Activated CD4-positive, alpha-beta T cell treated with anti-CD3 and anti-CD28 coated beads for 36 hours (primary cell): ENCODE data around the gene SNCAIP. TPM values are rescaled to one million over a fixed set of nuclear protein-coding genes. Genes with fewer than 3 reads are reported as not detected.

Experiments
- ATAC-seq: fragments of 200-7000 bp; cut with Tn5 transposase; one replicate; pipeline ENCODE4 v1.10.0; 2021; ENCODE audit warnings: mild to moderate bottlenecking, moderate library complexity
- CTCF ChIA-PET: fragments of 350-600 bp; sonication (Branson Sonifier 250); formaldehyde crosslinking; loops from one replicate; lab custom pipeline; 2021; ENCODE audit warnings: antibody characterized with exemption; lab: Charles Lee
- POLR2A ChIA-PET: fragments of 350-600 bp; sonication (Branson Sonifier 250); formaldehyde crosslinking; loops from one replicate; lab custom pipeline; 2021; ENCODE audit warnings: antibody characterized with exemption, inconsistent platforms; lab: Charles Lee
- DNase-seq: peaks from one replicate; pipeline ENCODE4 v3.0.0-alpha.2; 2020
- H3K27ac Mint-ChIP-seq: one replicate; pipeline ENCODE4 v1.8.0; 2021; ENCODE audit warnings: mixed read lengths
- H3K27me3 Mint-ChIP-seq: one replicate; pipeline ENCODE4 v1.8.0; 2021; ENCODE audit warnings: mixed read lengths
- H3K36me3 Mint-ChIP-seq: one replicate; pipeline ENCODE4 v1.8.0; 2021; ENCODE audit warnings: low read depth, mixed read lengths
- H3K4me1 Mint-ChIP-seq: one replicate; pipeline ENCODE4 v1.8.0; 2021; ENCODE audit warnings: mixed read lengths
- H3K4me3 Mint-ChIP-seq: one replicate; pipeline ENCODE4 v1.8.0; 2021; ENCODE audit warnings: mild to moderate bottlenecking, moderate library complexity, mixed read lengths
- H3K9me3 Mint-ChIP-seq: one replicate; pipeline ENCODE4 v1.8.0; 2021; ENCODE audit warnings: low read depth, mixed read lengths
- intact Hi-C, 2 experiments: fragments of 100-400 bp; cut with DNase I in 1 of 2; cut with micrococcal nuclease in 1 of 2; formaldehyde crosslinking; loops; one replicate each; pipeline versions ENCODE4 v1.14.2 to v1.15.1; 2022 to 2024; cut with DNase I, micrococcal nuclease
- total RNA-seq, 2 experiments: library from RNA; stranded (reverse); gene quantifications; one replicate each; pipeline ENCODE4 v1.2.3, GENCODE V29; 2021

SNCAIP gene
- total RNA-seq, 2 experiments from 2014 or later, result not detected

DNA sequence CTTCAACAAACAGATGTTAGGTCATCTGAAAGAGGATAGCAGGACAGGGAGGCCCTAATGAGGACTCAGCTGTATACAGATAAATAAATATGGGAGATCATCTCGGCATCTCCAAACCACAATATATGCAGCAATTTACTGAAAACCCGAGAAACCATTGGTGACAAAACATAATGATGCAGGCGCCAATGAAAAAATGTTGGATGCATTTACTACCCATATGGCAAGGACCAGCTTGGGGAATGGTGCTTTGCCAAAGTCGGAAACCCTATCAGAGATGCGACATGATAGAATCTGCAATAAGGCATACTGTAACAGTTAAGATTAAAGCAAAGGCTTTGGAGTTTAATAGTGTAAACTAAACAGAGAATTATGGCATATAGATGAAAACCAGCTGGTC lies 92.0 kb downstream of the SNCAIP start:
- H3K36me3 Mint-ChIP-seq, result no peaks in the 10 kb centered on the region
- CTCF ChIA-PET, result interaction anchor here (1.2 kb wide), 1 partner anchor 12 kb away, joined by 5 read pairs; no protein-coding TSS in a partner anchor
- no peak overlapping the region for H3K27ac Mint-ChIP-seq
- POLR2A ChIA-PET, result no interaction called here
- no peak for ATAC-seq
- H3K27me3 Mint-ChIP-seq, result peaks cover 3% of the 10 kb centered on the region
- H3K9me3 Mint-ChIP-seq, result no peaks in the 10 kb centered on the region
- H3K4me1 Mint-ChIP-seq, result no peaks in the 10 kb centered on the region
- no peak overlapping the region for H3K4me3 Mint-ChIP-seq
- intact Hi-C loops, result no loop called here
- DNase-seq, result no peak

GRCh38 chr5:122404653-122405362 lies 92.8 kb downstream of the SNCAIP start:
- no peak overlapping the region for H3K4me3 Mint-ChIP-seq
- H3K27ac Mint-ChIP-seq, result no peak overlapping the region
- DNase-seq (no peak), ATAC-seq (no peak)
- CTCF ChIA-PET, result interaction anchor here (1.2 kb wide), 1 partner anchor 12 kb away, joined by 5 read pairs; no protein-coding TSS in a partner anchor
- POLR2A ChIA-PET, result no interaction called here
- no peaks in the 10 kb centered on the region for H3K4me1 Mint-ChIP-seq
- no peaks in the 10 kb centered on the region for H3K36me3 Mint-ChIP-seq
- intact Hi-C loops, result no loop called here
- peaks cover 3% of the 10 kb centered on the region for H3K27me3 Mint-ChIP-seq
- H3K9me3 Mint-ChIP-seq, result no peaks in the 10 kb centered on the region

DNA sequence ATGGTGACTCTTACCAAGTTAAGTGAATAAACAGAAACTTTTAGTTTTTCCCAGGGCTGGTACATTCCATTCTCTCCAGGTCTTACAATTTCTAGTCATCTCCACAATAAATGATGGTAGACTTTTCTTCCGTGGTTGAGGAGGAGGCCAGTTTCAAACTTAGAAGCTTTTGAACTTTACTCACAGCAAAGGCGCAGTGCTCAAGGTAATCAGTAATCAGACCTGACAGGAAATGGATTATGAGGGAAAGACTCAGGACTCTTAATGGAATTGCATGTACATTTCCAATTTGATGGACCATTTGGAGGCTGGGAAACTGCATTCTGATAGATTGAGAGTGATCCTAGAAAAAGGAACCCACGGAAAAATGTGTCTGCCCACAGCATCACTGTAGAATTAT lies 93.7 kb downstream of the SNCAIP start:
- ChIA-PET POLR2A (no interaction called here), CTCF (interaction anchor here (0.6 kb wide), 1 partner anchor 210 kb away, joined by 3 read pairs; no protein-coding TSS in a partner anchor)
- Mint-ChIP-seq H3K27ac (no peak overlapping the region), H3K4me3 (no peak overlapping the region), H3K36me3 (no peaks in the 10 kb centered on the region), H3K27me3 (no peaks in the 10 kb centered on the region), H3K4me1 (no peaks in the 10 kb centered on the region), H3K9me3 (no peaks in the 10 kb centered on the region)
- DNase-seq (no peak), ATAC-seq (no peak)
- intact Hi-C loops, result no loop called here

DNA sequence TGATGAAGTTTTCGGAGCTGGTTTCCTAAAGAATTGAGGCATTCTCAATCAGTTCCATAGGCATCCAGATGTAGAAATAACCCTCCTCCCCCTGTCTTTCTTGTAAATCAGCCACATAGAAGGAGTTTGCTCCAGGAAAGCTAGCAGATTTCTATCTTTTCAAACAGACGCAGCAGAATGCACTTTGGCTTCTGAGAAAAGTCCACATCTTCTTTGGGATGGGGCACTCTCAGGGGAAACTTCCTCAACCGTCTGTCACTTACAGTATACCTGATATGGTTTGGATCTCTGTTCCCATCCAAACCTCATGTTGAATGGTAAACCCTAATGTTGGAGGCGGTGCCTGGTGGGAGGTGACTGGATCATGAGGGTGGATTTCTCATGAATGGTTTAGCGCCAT lies 94.1 kb downstream of the SNCAIP start:
- intact Hi-C loops, result no loop called here
- Mint-ChIP-seq H3K9me3 (no peaks in the 10 kb centered on the region), H3K27ac (no peak overlapping the region), H3K4me1 (no peaks in the 10 kb centered on the region), H3K4me3 (no peak overlapping the region), H3K36me3 (no peaks in the 10 kb centered on the region), H3K27me3 (no peaks in the 10 kb centered on the region)
- CTCF ChIA-PET, result no interaction called here
- ATAC-seq (no peak), DNase-seq (no peak)
- POLR2A ChIA-PET, result no interaction called here

GRCh38 chr5:122408592-122409224 lies 96.7 kb downstream of the SNCAIP start:
- H3K4me3 Mint-ChIP-seq, result no peak overlapping the region
- no peaks in the 10 kb centered on the region for H3K9me3 Mint-ChIP-seq
- peaks cover 9% of the 10 kb centered on the region for H3K27me3 Mint-ChIP-seq
- ChIA-PET POLR2A (no interaction called here), CTCF (no interaction called here)
- no peaks in the 10 kb centered on the region for H3K36me3 Mint-ChIP-seq
- DNase-seq (no peak), ATAC-seq (no peak)
- H3K27ac Mint-ChIP-seq, result no peak overlapping the region
- intact Hi-C loops, result no loop called here
- no peaks in the 10 kb centered on the region for H3K4me1 Mint-ChIP-seq

GRCh38 chr5:122412966-122413365 lies 100.9 kb downstream of the SNCAIP start:
- Mint-ChIP-seq H3K27ac (no peak overlapping the region), H3K27me3 (peaks cover 17% of the 10 kb centered on the region), H3K36me3 (no peaks in the 10 kb centered on the region), H3K9me3 (no peaks in the 10 kb centered on the region), H3K4me1 (no peaks in the 10 kb centered on the region), H3K4me3 (no peak overlapping the region)
- ChIA-PET CTCF (no interaction called here), POLR2A (no interaction called here)
- ATAC-seq (no peak), DNase-seq (no peak)
- intact Hi-C loops, result no loop called here

GRCh38 chr5:122413722-122414121 lies 101.7 kb downstream of the SNCAIP start:
- POLR2A ChIA-PET, result no interaction called here
- intact Hi-C loops, result loop anchor here in 1 of 2 experiments (2.0 kb wide), 1 partner anchor 221 kb away; no protein-coding TSS in a partner anchor
- H3K4me1 Mint-ChIP-seq, result no peaks in the 10 kb centered on the region

DNA sequence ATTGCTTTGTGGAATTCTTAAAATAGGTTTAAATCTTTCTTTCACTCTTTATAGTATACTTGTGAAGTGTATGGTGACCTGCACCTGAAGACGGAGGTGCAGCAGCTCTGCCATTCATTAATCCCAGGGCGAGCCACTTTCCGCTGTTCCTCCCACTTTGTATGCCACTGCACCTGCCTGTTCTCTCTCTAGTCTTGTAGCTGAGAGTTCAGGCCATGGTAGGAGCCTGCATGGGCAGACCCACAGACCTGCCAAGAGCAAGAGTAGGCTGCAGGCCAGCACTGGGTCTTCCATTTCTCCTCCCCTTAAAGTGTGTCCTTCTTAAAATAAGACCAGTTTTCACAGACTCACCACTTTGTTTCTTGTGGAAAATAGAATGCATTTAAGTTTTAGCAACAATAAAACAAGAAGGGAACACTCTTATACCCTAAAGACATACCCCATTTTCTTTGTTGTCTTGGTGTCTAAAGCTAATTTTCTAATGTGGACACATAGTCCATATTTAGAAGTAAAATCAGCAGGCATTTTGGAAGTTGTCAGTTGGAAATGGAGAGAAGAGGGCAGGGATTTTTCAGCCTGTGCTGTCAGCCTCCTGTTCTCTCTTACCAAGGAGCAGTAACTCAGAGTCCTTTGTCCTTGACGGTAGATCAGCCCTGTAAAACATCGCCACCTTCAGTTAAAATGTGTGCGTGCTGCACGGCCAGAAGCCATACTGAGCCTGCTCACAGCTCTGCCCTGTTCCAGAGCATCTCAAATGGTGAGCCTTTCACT lies 103.2 kb downstream of the SNCAIP start:
- H3K36me3 Mint-ChIP-seq, result no peaks in the 10 kb centered on the region
- intact Hi-C loops, result loop anchor here (2.0 to 5.0 kb wide), 3 partner anchors 118 to 223 kb away; no protein-coding TSS in a partner anchor
- H3K4me3 Mint-ChIP-seq, result no peak overlapping the region
- peak; percentile 57 for ATAC-seq
- peak; percentile 26 for DNase-seq
- no peaks in the 10 kb centered on the region for H3K4me1 Mint-ChIP-seq
- H3K9me3 Mint-ChIP-seq, result no peaks in the 10 kb centered on the region
- POLR2A ChIA-PET, result no interaction called here
- CTCF ChIA-PET, result interaction anchor here (1.3 to 1.7 kb wide), 2 partner anchors 11 to 219 kb away, joined by 3 to 5 read pairs; no protein-coding TSS in a partner anchor
- H3K27me3 Mint-ChIP-seq, result peaks cover 22% of the 10 kb centered on the region
- no peak overlapping the region for H3K27ac Mint-ChIP-seq

More at GRCh38 chr5:122413722-122414121, 101.7 kb downstream of the SNCAIP start:
- H3K4me3 Mint-ChIP-seq, result no peak overlapping the region
- H3K36me3 Mint-ChIP-seq, result no peaks in the 10 kb centered on the region
- peaks cover 18% of the 10 kb centered on the region for H3K27me3 Mint-ChIP-seq
- ATAC-seq, result no peak
- CTCF ChIA-PET, result no interaction called here
- no peaks in the 10 kb centered on the region for H3K9me3 Mint-ChIP-seq
- no peak overlapping the region for H3K27ac Mint-ChIP-seq
- DNase-seq, result no peak

- ChIA-PET CTCF (interaction anchor here (1.3 to 1.7 kb wide), 2 partner anchors 11 to 220 kb away, joined by 3 to 5 read pairs; no protein-coding TSS in a partner anchor), POLR2A (no interaction called here)
- Mint-ChIP-seq H3K9me3 (no peaks in the 10 kb centered on the region), H3K4me1 (no peaks in the 10 kb centered on the region), H3K27ac (no peak overlapping the region), H3K4me3 (no peak overlapping the region), H3K27me3 (peaks cover 22% of the 10 kb centered on the region), H3K36me3 (no peaks in the 10 kb centered on the region)
- ATAC-seq (no peak), DNase-seq (no peak)
- intact Hi-C loops, result loop anchor here (2.0 to 5.0 kb wide), 3 partner anchors 118 to 223 kb away; no protein-coding TSS in a partner anchor
Observed at GRCh38 chr5:122415801-122416120, 103.7 kb downstream of the SNCAIP start.

DNA sequence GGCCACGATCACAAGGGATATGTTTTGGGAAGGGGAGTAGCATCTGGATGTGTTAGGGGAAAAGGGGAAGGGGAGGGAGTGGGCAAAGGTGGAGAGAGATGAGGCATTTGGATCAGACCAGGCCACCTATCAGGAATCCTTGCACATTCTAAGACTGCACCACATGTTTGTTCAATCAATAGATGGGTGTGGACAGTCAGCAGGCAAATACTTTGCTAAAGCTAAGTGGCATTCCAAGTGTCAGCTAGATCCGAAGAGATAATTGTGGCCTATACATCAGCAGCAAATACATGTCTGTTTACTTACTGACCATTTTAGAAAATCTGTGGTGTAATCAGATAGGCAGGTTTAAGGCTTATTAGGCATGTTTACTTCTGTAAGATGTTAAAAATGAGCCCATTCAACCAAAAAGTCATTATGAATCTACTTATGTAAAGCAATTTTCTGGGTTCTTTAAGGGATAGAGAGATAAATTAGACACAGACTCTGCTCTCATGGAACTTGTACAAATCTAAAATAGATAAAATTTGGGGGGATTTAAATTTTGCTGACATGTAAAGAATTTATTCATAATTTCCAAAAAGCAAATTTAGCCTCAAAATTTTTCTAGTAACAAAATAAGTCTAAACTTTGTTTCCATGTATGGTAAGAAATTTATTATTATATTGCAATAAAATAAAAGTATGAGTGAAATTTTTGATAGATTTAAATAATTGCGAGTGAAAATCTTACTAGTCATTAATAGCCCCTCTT lies 107.3 kb downstream of the SNCAIP start:
- intact Hi-C loops, result loop anchor here (5.0 kb wide), 2 partner anchors 122 to 227 kb away; no protein-coding TSS in a partner anchor
- Mint-ChIP-seq H3K27me3 (peaks cover 12% of the 10 kb centered on the region), H3K9me3 (no peaks in the 10 kb centered on the region), H3K4me1 (no peaks in the 10 kb centered on the region), H3K27ac (no peak overlapping the region), H3K36me3 (no peaks in the 10 kb centered on the region), H3K4me3 (no peak overlapping the region)
- CTCF ChIA-PET, result no interaction called here
- DNase-seq (no peak), ATAC-seq (no peak)
- POLR2A ChIA-PET, result no interaction called here

DNA sequence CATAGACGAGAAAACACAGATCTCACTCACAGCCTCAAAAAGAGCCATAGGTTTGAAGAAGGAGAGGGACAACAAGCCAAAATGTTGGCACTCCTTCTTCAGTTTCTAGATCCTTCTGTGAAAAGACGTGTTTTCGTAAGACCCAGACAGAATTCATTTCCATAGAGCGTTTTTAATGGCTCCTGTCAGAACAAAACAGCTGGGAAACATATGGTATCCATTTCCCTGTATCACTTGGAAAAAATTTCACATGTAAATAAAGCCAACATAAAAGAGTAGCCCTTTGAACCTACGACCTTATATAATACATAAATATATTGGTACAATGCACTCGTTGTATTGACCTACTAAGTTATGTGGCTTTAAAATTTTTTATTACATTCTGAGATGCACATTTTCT lies 108.1 kb downstream of the SNCAIP start:
- Mint-ChIP-seq H3K9me3 (no peaks in the 10 kb centered on the region), H3K36me3 (no peaks in the 10 kb centered on the region), H3K27me3 (peaks cover 12% of the 10 kb centered on the region), H3K4me3 (no peak overlapping the region), H3K27ac (no peak overlapping the region), H3K4me1 (no peaks in the 10 kb centered on the region)
- intact Hi-C loops, result no loop called here
- ChIA-PET CTCF (no interaction called here), POLR2A (no interaction called here)
- DNase-seq (no peak), ATAC-seq (no peak)
